NCI-H1436 treated with DMSO at 0.1 percent for 48 hours (cell line): ENCODE data around the gene SEMA4D.

Experiments
- DNase-seq: peaks from one replicate; lab custom pipeline; 2025; lab: John Stamatoyannopoulos, UW

Gene SEMA4D

GRCh38 chr9:89466451-89467277 is 31.2 kb downstream of the SEMA4D start:
- no peak for DNase-seq

GRCh38 chr9:89465726-89466308 is 32.1 kb downstream of the SEMA4D start:
- DNase-seq = no peak

DNA sequence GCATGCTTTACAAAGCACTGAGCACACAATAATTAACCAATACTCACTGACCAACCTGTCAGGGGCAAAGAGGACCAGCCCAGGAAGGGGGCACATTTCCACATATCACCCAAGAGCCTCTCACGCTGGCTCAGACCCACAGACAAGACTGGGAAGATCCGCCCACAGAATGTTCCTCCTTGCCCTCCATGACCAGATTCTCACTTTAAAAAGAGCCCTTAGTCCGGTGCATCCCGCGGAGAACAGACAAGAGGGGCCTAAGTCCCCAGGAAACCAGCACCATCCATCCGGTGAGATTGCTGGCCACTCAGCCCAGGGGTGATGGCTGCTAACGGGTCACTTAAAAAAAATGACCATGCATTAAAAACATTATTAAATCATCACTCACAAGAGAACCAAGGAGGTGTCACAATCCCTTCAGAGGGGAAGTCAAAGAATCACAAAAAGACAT is 32.9 kb downstream of the SEMA4D start:
- DNase-seq = no peak

DNA sequence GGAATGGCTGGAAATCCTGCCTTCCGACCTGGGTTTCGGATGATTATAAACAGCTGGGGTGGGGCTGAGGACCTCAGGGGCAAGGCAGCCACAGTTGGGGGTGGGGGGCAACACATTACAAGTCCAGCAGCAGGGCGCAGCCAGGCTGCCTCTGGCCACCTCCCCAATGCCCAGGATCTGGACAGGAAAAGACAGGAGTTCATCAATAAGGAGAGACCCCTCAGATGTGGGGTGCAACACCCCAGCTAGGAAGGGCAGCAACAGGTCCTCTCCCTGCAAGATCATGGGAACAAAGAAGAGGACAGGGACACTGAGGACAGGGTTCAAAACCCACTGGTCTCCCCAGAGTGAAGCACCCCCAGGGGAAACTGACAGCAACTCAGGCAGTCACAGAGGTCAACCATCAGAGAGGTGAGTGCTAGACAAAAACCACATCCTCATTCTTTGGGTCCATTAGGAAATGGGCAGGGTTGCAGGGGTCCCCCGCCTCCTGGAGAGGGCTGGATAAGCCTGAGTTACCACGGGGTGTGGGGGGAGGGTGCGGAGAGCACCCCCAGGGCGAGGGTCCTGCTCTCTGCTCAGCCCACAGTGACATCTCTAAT is 33.5 kb downstream of the SEMA4D start:
- no peak for DNase-seq

DNA sequence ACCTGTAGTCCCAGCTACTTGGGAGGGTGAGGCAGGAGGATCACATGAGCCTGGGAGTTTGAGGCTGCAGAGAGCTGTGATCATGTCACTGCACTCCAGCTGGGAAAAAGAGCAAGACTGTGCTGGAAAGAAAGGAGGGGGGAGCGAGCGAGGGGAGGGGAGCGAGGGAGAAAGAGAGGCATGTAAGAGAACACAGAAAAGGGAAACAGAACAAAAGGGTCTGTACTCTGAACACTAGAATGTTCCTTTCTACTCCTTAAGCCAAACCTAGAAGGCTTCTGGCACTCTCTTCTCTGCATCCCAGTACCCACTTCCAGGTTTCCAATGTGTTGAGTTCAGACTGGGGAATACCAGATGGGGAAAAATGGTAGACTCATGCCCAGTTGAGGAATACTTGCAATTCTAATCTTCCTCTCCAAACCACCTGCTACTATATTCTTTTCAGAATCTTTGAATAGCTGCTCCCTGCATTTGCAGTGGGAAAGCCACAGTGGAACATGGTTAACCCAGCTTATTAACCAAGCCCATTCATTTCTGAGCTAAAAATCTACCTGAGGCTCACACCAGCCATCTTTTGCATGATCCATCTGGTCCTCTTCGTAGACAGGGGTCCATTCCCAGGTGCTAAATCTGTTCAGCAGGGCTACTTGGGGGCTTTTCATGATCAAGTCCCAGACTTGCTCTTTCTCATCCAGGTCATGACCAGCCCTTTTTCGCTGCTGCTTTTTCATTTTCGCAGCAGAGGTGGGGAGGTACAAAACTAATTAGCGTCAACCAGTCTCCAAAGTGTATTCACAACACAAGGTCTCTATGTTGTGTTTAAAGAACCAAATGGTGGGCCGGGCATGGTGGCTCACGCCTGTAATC is 34.9 kb downstream of the SEMA4D start:
- no peak for DNase-seq

DNA sequence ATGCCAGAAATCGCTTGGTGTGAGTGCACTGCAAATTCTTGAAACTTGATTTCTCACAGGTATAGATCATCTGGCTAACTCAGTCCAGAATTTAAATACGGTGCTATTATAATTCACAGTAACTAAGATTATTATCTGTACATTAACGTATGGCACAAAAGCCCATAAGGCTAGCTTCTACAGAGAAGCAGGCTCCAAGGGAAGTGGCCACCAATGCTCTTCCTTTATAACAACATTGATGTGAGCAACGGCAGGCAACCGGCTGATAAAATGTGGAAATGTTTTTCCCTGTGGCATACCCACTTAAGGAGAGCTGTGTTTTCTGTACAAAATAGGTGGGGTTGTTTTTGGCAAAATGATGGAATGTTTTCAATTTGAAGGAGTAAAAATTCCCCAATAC is 35.7 kb downstream of the SEMA4D start:
- no peak for DNase-seq

GRCh38 chr9:89461265-89461664 is 36.6 kb downstream of the SEMA4D start:
- no peak for DNase-seq

DNA sequence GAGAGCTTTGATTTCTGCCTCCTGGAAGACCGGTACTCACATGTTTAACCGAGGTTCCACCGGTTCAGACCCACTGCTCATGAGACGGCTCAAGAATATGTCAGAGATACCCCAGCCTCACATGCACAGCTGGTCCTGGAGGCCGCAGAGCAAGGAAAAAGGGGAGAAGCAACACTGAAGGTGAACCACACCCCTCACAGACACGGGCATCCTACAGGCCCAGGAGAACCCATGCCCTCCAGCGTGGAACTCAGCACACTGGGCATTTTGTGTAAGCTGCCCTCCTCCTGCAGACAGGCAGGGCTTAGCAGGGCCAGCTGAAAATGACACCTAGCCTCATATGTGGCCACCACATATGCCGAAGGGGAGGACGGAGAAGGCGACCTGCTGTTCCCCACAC is 37.4 kb downstream of the SEMA4D start:
- no peak for DNase-seq

DNA sequence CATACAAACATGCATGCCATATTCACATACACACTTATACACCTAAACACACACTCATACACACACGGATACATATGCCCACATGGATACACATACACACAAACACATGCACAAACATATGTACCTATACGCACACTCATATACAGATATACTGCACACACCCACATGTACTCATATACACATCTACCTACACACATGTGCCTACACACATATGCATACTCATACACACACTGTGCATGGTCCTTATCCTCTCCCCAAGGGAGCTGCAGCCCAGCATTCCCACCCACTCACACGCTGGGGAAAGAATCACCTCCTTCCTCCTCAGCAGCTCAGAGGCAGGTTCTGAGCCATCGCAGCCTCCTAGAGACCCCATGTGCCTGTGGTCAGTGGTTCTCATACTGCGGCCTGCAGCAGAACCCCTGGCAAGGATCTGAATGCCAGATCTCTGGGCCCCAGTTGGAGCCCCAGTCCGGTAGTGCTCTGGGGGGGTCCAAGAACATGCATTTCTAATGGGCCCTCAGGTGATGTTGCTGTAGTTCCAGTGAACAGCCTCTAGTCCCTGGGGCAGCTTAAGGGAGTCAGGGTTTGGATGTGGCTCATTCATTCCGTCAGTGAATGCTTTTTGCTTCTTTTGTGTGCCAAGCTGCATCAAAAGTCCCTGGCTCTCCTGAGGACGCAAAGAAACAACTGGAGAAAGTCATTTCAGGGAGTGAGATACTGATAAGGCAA is 39.0 kb downstream of the SEMA4D start:
- DNase-seq = no peak

GRCh38 chr9:89457376-89457855 is 40.5 kb downstream of the SEMA4D start:
- DNase-seq = no peak

- no peak for DNase-seq
Observed at GRCh38 chr9:89455356-89455824, 42.5 kb downstream of the SEMA4D start.

- DNase-seq = no peak
Observed at GRCh38 chr9:89454498-89455355, 43.2 kb downstream of the SEMA4D start.

DNA sequence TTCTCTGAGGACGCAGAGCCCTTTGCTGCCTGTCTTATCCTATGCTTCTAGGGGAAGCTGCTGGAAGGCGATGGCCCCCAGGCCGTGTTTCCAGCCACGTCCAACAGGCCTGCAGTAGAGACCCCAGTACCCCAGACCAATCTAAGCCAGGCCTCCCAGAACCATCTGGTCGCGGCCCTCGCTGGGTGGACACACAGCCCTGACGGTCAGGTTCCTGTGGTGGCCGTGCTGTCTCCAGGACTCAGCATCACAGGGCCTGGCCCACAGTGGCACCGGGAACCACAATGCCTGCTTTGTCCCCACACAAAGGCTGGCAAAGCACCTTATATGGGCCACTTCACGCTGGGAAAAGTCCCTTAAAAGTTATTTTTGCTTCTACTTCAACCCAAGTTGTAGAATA is 44.5 kb downstream of the SEMA4D start:
- no peak for DNase-seq

- no peak for DNase-seq
Observed at GRCh38 chr9:89452561-89452960, 45.4 kb downstream of the SEMA4D start.

DNA sequence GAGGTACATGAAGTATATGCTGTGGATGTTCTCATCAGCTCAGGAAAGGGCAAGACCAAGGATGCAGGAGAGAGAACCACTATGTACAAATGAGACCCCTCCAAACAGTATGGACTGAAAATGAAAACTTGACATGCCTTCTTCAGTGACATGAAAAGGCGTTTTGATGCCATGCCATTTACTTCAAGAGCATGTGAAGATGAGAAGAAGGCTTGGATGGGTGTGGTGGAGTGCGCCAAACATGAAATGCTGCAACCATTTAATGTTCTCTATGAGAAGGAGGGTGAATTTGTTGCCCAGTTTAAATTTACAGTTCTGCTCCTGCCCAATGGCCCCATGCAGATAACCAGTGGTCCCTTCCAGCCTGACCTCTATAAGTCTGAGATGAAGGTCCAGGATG is 47.7 kb downstream of the SEMA4D start:
- no peak for DNase-seq

GRCh38 chr9:89449261-89449671 is 48.6 kb downstream of the SEMA4D start:
- DNase-seq = no peak

DNA sequence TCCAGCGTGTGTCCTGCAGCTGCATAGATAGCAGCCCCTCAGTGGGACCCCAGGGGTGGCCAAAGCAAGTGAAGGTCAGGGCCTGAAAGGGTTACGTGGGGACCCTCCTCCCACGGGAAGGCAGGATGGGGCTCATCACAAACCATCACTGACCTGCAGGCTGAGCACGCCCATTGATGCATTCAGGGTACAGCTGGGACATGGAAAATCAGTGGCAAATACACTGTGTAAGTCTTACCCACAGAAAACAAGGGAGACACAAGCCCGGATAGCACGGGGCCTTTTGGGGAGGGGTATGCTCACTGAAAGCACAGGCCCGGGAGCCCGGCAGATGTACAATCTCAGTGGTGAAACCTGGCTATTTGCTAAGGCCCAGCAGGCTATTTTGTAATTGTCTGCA is 49.1 kb downstream of the SEMA4D start:
- DNase-seq = no peak

DNA sequence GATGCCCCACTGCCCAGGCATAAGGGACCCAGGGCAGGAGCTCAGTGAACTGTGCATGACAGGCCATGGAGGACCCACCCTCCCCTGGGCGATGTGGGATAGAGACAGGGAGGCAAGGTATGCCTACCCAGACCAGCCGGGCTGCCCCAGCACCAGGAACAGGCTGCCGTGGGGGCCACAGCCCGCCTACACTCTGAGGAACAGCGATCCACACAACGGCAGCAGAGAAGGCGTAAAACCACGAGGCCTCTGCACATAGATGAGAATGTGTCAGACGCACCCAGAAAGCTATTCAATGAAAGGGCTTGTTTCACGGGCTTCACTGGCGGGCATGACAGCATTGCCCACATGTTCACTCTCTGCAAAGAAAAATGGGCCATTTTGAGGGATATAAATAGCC is 49.5 kb downstream of the SEMA4D start:
- no peak for DNase-seq

DNA sequence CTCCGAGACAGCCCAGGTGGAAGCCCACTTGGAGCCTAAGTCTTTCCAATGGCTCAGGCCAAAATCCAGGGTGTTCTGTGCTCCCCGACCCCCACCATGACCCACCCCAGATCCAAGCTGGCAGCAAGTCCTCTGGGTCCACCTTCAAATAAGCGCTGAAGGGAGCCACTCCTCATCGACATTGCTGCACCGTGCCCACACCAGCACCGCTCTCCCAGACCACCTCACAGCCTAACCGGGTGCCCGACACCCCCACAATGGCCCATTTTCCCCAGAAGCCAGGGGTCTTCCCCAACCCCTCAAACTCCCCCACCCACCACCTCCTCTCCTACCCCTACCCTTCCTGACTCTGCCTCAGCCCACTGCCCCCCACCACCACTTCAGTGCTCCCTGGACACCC is 50.5 kb downstream of the SEMA4D start:
- no peak for DNase-seq

DNA sequence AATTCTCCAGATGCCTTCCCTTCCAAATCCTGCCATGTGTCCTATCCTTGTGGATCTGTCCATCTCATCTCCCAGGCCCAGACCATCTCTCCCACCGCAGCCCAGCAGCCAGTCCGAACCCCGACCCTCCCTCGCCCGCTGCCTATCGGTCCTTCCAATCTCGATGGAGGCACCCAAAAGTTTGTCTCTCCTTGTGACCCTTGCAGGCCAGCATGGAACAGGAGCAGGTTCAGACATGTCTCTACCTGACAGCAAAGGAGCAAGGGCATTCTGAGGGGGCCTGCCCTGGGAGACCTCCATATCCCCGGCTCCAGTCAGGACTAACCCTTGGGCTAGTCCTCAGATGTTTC is 51.0 kb downstream of the SEMA4D start:
- DNase-seq = no peak
